CD4-positive, alpha-beta T cell treated with Interleukin-4 for 4 hours (primary cell): ENCODE measurements around the gene PIN4.
"Not testable (repeated sequence)": the region's sequence is repeated elsewhere in the genome, so short reads cannot be mapped to it uniquely, and the experiment has no call there.

Experiments
- DNase-seq: peaks from one replicate; pipeline ENCODE4 v3.0.0-alpha.2; 2020

PIN4 gene

DNA sequence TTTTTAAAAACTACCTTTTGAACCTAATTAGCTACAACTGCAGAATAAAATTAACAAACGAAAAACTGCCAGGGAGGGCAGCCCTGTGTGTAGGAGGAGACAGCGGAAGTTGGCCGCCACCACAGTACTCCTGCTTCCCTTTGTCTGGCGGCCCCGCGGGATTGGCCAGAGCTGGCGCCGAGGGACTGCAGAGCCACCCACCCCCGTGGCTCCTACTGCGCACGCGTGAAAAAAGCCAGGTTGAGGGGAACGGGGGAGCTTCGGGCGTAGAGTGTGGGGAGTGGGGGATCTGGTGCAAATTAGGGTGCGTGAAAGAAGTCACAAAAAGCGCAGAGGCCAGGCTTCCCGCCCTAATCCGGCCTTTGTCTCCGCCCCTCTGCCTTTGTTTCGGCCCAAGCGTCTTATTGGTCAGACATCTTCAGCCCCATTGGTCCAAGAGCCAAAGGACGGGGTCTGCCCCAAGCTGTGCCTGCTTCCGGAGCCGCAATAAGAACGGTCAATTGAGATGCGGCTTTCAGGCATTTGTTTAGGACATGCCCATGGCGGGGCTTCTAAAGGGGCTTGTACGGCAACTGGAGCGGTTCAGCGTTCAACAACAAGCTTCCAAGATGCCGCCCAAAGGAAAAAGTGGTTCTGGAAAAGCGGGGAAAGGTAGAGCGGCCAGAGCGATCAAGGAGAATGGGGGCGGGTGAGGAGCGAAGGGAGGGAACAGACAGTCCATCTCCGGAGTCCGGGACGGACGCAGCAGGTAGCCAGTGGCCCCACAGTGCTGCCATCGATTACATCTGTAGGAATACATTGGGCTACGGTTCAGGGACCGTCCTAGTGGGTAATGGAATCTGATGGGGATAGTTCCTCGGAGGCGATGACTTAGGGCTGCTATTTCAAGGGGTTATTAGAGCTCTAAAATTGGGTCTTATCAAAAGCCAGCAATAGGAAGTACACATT lies at the start of gene PIN4:
PIN4 (plus strand) TSS at position 580 of the 948 bp plus-strand sequence; CDS start at position 609, 29 bp downstream.
- DNase-seq = peak; percentile 95

- no peak for DNase-seq
These were observed 49.1 kb upstream of the PIN4 start for GRCh38 chrX:72132456-72132855.

DNA sequence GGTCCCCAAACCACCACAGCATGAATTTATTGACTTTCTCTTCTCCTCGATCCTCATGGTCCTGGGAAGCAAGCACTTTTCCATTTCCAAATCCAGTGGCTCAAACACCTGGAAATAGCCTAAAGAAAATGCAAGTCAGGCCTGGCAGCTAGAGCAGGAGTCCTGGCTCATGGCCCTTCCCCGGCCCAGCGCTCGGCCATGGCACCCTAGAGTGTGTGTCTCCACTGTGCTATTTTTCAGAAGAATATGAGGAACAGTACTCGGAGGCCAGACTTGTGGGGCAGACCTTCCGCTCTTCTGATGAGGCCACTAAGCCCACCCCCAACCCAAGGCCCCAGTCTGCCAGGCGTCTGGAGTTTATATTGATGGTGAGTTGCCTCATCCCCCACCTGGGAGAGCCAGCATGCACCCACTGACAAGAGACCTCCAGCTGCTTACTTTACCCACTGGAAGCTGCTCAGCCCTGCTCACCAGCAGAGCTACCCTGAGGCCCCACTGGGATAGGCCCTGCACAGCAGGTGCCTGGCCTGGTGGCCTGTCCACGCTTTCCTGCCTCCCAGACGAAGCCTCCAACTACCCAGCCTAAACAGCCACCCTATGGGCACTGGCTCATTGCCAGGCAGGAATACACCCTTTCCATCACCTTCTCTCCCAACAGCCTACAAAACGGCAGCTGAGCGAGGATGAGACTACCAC lies 47.6 kb upstream of the PIN4 start:
- no peak for DNase-seq

GRCh38 chrX:72137846-72138495 lies 43.6 kb upstream of the PIN4 start:
- no peak for DNase-seq

GRCh38 chrX:72139538-72139937 lies 42.0 kb upstream of the PIN4 start:
- DNase-seq = no peak

- DNase-seq = peak; percentile 14
These were observed 40.1 kb upstream of the PIN4 start for GRCh38 chrX:72141372-72142004.

GRCh38 chrX:72142094-72142793 lies 39.3 kb upstream of the PIN4 start:
- no peak for DNase-seq

- DNase-seq = no peak
These were observed 38.6 kb upstream of the PIN4 start for GRCh38 chrX:72142794-72143608.

GRCh38 chrX:72143609-72143907 lies 38.0 kb upstream of the PIN4 start:
- no peak for DNase-seq

- DNase-seq = no peak
These were observed 36.4 kb upstream of the PIN4 start for GRCh38 chrX:72145181-72145580.

GRCh38 chrX:72146527-72146926 lies 35.0 kb upstream of the PIN4 start:
- DNase-seq = no peak

GRCh38 chrX:72158773-72159172 lies 22.8 kb upstream of the PIN4 start:
- no peak for DNase-seq

DNA sequence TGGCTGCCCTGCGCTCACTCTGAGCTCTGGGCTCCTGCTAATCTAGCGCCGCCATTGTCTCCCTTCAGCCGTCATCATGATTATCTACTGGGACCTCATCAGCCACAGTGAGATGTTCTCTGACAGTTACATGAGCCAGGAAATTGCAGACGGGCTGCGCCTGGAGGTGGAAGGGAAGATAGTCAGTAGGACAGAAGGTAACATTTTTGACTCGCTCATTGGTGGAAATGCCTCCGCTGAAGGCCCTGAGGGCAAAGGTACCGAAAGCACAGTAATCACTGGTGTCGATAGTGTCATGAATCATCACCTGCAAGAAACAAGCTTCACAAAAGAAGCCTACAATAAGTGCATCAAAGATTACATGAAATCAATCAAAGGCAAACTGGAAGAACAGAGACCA lies 21.8 kb upstream of the PIN4 start:
- DNase-seq = no peak

DNA sequence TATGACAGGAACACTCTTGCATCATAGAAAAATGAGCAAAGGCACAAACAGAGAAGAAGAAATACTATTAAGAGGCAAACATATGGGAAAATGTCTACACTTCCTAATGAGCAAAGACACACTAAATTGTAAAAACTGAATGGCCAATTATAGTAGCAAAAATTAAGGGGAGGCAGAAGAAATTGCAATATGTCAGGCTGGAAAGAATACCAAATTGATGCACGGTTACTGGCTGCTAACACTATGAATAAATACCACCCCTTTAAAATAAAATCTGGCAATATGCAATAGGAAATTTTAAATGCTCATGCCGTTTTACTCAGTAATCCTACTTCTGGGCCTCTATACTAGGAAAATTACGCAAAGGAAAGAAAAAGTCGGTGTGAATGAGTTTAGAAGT lies 16.0 kb upstream of the PIN4 start:
- no peak for DNase-seq

DNA sequence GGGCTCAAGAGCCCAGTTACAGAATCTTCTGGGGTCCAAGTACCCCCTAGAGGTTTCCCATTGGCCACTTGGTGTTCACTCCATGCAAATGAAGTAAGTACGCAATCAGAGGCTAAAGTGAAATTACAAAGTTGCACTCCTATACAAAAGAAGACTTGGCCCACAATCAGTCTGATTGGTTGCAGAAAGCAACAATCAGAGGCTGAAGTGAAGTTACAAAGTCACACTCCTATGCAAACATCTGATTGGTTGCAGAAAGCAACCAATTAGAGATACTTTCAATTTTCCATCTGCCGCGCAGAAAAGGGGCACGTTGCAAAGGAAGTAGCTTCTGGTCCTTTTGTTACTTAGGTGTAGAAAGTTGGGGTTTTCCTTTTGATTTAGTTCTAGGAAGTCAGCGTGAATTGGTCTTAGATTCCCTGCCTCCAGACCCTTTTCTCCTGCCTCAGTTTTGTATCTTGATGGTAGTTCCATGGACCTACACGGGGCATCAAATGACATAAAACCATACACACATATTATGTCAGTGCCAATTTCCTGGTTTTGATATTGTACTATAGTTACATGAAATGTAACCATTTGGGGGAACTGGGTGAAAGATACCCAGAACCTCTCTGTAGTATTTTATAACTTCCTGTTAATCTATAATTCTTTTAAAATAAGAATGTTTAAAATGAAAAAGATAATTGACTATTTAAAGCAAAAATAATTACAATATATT lies 12.4 kb upstream of the PIN4 start:
- peak; percentile 78 for DNase-seq

DNA sequence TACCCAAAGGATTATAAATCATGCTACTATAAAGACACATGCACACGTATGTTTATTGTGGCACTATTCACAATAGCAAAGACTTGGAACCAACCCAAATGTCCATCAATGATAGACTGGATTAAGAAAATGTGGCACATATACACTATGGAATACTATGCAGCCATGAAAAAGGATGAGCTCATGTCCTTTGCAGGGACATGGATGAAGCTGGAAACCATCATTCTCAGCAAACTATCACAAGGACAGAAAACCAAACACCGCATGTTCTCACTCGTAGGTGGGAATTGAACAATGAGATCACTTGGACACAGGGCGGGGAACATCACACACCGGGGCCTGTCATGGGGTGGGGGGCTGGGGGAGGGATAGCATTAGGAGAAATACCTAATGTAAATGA lies 5.3 kb upstream of the PIN4 start:
- DNase-seq = not testable (repeated sequence)

- DNase-seq = no peak
These were observed 4.6 kb upstream of the PIN4 start for GRCh38 chrX:72176981-72177380.

DNA sequence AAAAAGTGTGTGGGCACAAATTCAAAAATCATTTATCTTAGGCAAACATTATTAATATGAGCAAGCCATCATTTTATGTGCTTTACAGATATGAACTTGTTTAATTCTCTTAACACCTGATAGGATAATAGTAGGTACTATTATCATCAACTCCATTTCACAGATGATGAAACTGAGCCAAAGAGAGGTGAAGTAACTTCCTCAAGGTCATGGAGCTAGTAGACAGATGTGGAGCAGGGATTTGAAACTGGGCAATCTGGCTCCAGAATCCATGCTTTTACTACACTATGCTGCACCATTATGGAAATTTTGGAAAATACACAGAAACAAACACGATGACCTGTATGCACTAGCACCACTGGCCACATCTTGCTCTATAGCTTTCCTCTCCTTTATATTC lies 1.0 kb upstream of the PIN4 start:
- no peak for DNase-seq

DNA sequence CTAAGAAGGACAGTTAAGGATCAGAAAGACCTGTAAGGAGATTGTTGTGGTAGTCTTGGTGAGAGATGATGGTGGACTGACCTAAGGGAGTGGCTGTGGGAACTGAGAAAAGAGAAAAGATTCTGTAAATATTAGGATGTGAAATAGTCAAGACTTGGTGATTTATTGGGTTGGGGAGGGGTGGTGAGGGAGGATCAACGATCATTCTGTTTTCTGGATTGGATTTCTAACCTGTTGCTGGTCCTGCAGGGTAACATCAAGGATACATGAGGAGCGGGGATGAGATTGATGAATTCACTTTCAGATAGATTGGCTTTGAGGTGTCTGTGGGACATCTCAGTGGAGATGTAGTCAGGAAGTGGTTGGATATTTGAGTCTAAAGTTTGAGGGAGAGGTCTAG lies 1.4 kb downstream of the PIN4 start:
- no peak for DNase-seq

GRCh38 chrX:72201836-72202536 lies 20.4 kb downstream of the PIN4 start:
- DNase-seq = no peak
